ENCODE data around the gene TTC23.

The TTC23 gene

DNA sequence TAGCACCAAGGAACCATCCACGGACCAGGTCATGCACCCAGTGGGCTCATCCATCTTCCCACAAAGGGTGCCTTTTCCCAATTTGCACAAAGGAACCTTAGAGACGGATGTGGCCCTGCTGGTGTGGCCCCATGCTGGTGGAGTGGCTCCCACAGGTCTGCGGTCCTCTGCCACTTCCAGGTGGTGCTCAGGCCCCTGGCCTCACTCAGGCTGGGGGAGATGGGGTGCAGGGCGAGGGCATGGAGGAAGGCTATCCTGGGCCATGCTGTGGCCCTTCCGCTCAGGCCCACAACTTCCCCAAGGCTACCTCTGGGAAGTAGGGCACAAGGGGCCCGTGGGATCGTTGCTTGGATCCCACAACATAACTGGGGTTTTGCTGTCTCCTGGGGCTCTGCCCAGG, 149.7 kb downstream of the TTC23 start:
- no peak for TF ChIP-seq POLR2AphosphoS5 (IDR thresholded peaks at IDR 0.05; ENCODE audit: low read depth)
- TF ChIP-seq, protein P1, sequence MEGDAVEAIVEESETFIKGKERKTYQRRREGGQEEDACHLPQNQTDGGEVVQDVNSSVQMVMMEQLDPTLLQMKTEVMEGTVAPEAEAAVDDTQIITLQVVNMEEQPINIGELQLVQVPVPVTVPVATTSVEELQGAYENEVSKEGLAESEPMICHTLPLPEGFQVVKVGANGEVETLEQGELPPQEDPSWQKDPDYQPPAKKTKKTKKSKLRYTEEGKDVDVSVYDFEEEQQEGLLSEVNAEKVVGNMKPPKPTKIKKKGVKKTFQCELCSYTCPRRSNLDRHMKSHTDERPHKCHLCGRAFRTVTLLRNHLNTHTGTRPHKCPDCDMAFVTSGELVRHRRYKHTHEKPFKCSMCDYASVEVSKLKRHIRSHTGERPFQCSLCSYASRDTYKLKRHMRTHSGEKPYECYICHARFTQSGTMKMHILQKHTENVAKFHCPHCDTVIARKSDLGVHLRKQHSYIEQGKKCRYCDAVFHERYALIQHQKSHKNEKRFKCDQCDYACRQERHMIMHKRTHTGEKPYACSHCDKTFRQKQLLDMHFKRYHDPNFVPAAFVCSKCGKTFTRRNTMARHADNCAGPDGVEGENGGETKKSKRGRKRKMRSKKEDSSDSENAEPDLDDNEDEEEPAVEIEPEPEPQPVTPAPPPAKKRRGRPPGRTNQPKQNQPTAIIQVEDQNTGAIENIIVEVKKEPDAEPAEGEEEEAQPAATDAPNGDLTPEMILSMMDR (IDR thresholded peaks at IDR 0.05; ENCODE audit: insufficient read depth, low read length), result no peak
- TF ChIP-seq SPI1 (IDR thresholded peaks at IDR 0.05; ENCODE audit: borderline replicate concordance, low read depth), result no peak
- TF ChIP-seq, protein P2, sequence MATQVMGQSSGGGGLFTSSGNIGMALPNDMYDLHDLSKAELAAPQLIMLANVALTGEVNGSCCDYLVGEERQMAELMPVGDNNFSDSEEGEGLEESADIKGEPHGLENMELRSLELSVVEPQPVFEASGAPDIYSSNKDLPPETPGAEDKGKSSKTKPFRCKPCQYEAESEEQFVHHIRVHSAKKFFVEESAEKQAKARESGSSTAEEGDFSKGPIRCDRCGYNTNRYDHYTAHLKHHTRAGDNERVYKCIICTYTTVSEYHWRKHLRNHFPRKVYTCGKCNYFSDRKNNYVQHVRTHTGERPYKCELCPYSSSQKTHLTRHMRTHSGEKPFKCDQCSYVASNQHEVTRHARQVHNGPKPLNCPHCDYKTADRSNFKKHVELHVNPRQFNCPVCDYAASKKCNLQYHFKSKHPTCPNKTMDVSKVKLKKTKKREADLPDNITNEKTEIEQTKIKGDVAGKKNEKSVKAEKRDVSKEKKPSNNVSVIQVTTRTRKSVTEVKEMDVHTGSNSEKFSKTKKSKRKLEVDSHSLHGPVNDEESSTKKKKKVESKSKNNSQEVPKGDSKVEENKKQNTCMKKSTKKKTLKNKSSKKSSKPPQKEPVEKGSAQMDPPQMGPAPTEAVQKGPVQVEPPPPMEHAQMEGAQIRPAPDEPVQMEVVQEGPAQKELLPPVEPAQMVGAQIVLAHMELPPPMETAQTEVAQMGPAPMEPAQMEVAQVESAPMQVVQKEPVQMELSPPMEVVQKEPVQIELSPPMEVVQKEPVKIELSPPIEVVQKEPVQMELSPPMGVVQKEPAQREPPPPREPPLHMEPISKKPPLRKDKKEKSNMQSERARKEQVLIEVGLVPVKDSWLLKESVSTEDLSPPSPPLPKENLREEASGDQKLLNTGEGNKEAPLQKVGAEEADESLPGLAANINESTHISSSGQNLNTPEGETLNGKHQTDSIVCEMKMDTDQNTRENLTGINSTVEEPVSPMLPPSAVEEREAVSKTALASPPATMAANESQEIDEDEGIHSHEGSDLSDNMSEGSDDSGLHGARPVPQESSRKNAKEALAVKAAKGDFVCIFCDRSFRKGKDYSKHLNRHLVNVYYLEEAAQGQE (IDR thresholded peaks at IDR 0.05; ENCODE audit: insufficient replicate concordance, low read depth), result no peak
- no peak for TF ChIP-seq GABPA (IDR thresholded peaks at IDR 0.05; ENCODE audit: low read depth)
- peaks cover 29% of the 10 kb centered on the region for H3K27me3 ChIP-seq (ENCODE audit: insufficient read depth, poor library complexity, severe bottlenecking)
- no peak overlapping the region for H3K4me3 ChIP-seq (replicated peaks; ENCODE audit: insufficient read depth, low read length)
- H3K27ac ChIP-seq (replicated peaks), result no peak overlapping the region
- DNase-seq (ENCODE audit: low read depth in 1 of 2, low spot score in 1 of 2), result no peak

DNA sequence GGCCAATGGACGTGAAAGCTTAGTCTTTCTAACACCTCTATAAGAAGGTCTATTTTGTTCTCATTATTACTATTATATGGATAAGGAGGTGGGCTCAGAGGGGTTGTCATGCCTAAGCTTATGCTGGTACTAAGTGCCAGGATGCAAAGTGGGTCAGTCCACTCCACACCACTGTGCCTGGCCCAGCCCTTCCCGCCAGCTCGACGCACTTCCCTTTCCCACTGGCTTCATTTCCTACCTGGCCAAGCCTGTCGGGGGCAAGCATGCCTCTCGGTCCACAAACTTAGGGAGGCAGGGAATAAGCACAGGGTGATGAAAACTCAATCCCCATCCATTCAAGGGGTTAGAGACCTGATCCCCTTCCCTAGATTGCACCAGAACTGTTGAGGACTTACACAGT, 150.4 kb downstream of the TTC23 start:
- no peak overlapping the region for H3K27ac ChIP-seq (replicated peaks)
- H3K27me3 ChIP-seq (ENCODE audit: insufficient read depth, poor library complexity, severe bottlenecking), result peaks cover 29% of the 10 kb centered on the region
- no peak overlapping the region for H3K4me3 ChIP-seq (replicated peaks; ENCODE audit: insufficient read depth, low read length)
- DNase-seq (ENCODE audit: low read depth in 1 of 2, low spot score in 1 of 2), result no peak
- TF ChIP-seq GABPA (IDR thresholded peaks at IDR 0.05; ENCODE audit: low read depth), result no peak
- TF ChIP-seq SPI1 (IDR thresholded peaks at IDR 0.05; ENCODE audit: borderline replicate concordance, low read depth), result no peak
- TF ChIP-seq, protein P1 (IDR thresholded peaks at IDR 0.05; ENCODE audit: insufficient read depth, low read length), result no peak
- TF ChIP-seq, protein P2 (IDR thresholded peaks at IDR 0.05; ENCODE audit: insufficient replicate concordance, low read depth), result no peak
- TF ChIP-seq POLR2AphosphoS5 (IDR thresholded peaks at IDR 0.05; ENCODE audit: low read depth), result no peak

DNA sequence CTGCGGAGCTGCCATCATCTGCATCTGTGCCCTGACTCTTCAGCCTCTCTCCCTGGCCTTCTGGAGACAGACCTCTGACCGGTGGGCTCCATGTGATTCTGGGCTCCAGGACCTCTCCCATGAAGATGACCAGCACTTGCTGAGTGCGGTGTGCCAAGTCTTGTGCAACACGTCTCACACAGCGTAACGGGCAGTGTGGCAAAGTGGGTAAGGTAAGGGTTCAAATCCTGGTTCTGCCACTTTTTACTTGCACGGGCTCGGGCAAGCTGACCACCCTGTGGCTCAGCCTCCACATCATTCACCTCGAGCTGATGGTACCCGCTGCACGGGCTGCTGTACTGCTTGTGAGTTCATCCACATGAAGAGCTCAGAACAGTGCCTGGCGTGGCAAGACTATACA, 151.0 kb downstream of the TTC23 start:
- TF ChIP-seq GABPA (IDR thresholded peaks at IDR 0.05; ENCODE audit: low read depth) (no peak), POLR2AphosphoS5 (IDR thresholded peaks at IDR 0.05; ENCODE audit: low read depth) (no peak), SPI1 (IDR thresholded peaks at IDR 0.05; ENCODE audit: borderline replicate concordance, low read depth) (no peak)
- TF ChIP-seq, protein P2 (IDR thresholded peaks at IDR 0.05; ENCODE audit: insufficient replicate concordance, low read depth), result no peak
- TF ChIP-seq, protein P1 (IDR thresholded peaks at IDR 0.05; ENCODE audit: insufficient read depth, low read length), result no peak
- Histone ChIP-seq H3K4me3 (replicated peaks; ENCODE audit: insufficient read depth, low read length) (no peak overlapping the region), H3K27me3 (ENCODE audit: insufficient read depth, poor library complexity, severe bottlenecking) (peaks cover 26% of the 10 kb centered on the region), H3K27ac (replicated peaks) (no peak overlapping the region)
- DNase-seq (ENCODE audit: low read depth in 1 of 2, low spot score in 1 of 2), result no peak
